Testis (tissue), 3 donors: ENCODE data around the gene RIPOR2. TPM values are rescaled to one million over a fixed set of nuclear protein-coding genes. Genes with fewer than 3 reads are reported as not detected.

Experiments
- DNase-seq: peaks from one replicate; pipeline ENCODE4 v3.0.0-alpha.2; 2019
- H3K27ac ChIP-seq, 2 donors: fragments of 200-600 bp; sonication (generic); one replicate each; pipeline ENCODE4 v1.5.1; 2019
- H3K27me3 ChIP-seq: fragments of 200-600 bp; sonication (generic); one replicate; pipeline ENCODE4 v1.5.1; 2019
- H3K36me3 ChIP-seq: fragments of 200-600 bp; sonication (generic); one replicate; pipeline ENCODE4 v1.5.1; 2017; ENCODE audit warnings: low read depth; ENCODE audit errors: missing control alignments
- H3K4me1 ChIP-seq: fragments of 200-600 bp; sonication (generic); one replicate; pipeline ENCODE4 v1.5.1; 2019
- H3K4me3 ChIP-seq, 2 donors: fragments of 200-600 bp; sonication (generic); one replicate each; pipeline ENCODE4 v1.5.1; 2017 to 2019
- H3K9me3 ChIP-seq: fragments of 200-600 bp; sonication (generic); one replicate; pipeline ENCODE4 v1.5.1; 2017
- POLR2A ChIP-seq: fragments of 450-650 bp; IDR thresholded peaks from one replicate; pipeline ENCODE4 v1.6.1; 2017; ENCODE audit warnings: antibody characterized with exemption, mild to moderate bottlenecking, moderate library complexity
- WGBS, 2 donors: methylation state at CpG; one replicate each; pipeline ENCODE4 v1.1.5; 2018; 5-methylcytosine and 5-hydroxymethylcytosine counted together
- intact Hi-C: fragments of 100-400 bp; cut with DNase I; formaldehyde crosslinking; loops from one replicate; pipeline ENCODE4 v1.15.1; 2023; ENCODE audit warnings: low total_unique reads
- polyA plus RNA-seq: library from polyadenylated mRNA; stranded (reverse); fragments of 350-450 nt; fragmentation: Illumina TruSeq; extraction: RNeasy Lipid Tissue Mini Kit (QIAGEN cat#74804); gene quantifications from one replicate; pipeline ENCODE4 v1.2.3, GENCODE V29; 2014; ENCODE audit warnings: low read depth, low replicate concordance; ENCODE audit not compliant: insufficient read depth
- total RNA-seq, 2 donors: library from RNA; depleted of rRNA; stranded (reverse); fragments of >200 nt; gene quantifications; one replicate each; pipeline ENCODE4 v1.2.3, GENCODE V29; 2016
- TF ChIP-seq, protein P1 (sequence below), 3 experiments: fragments of 450-650 bp in 2 of 3; fragments of 200-600 bp in 1 of 3; sonication (generic) in 1 of 3; IDR thresholded peaks; one replicate each; pipeline ENCODE4 v1.5.1; 2016 to 2019; ENCODE audit warnings: antibody characterized with exemption in 3 of 3, mild to moderate bottlenecking in 2 of 3, moderate library complexity in 1 of 3

The RIPOR2 gene
- total and polyA plus RNA-seq, 3 donors from 2014 or later: 3.7 to 15.1 (median 10.0) TPM

DNA sequence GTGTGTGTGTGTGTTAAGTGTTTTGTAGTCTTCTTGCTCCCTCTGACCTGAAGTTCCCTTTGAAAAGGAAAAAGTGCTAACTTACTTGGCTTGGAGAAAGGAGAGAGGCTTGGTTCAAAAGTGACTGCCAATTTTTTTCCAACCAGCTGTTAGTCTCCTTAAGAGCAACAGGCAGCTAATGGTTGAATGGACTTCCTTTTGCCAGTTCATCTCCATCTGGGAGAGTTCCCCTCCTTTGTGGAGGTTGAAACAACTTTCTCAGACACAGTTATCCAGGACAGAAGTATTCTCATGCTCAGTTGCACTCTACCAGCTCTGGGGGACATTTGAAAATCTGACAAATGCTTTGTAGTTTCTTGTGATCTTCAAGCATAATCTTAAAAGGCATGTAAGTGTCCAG is 4.5 kb downstream of the RIPOR2 start:
- no peak overlapping the region for H3K27ac ChIP-seq
- H3K27me3 ChIP-seq: no peaks in the 10 kb centered on the region
- no peak for TF ChIP-seq POLR2A
- TF ChIP-seq, protein P1, sequence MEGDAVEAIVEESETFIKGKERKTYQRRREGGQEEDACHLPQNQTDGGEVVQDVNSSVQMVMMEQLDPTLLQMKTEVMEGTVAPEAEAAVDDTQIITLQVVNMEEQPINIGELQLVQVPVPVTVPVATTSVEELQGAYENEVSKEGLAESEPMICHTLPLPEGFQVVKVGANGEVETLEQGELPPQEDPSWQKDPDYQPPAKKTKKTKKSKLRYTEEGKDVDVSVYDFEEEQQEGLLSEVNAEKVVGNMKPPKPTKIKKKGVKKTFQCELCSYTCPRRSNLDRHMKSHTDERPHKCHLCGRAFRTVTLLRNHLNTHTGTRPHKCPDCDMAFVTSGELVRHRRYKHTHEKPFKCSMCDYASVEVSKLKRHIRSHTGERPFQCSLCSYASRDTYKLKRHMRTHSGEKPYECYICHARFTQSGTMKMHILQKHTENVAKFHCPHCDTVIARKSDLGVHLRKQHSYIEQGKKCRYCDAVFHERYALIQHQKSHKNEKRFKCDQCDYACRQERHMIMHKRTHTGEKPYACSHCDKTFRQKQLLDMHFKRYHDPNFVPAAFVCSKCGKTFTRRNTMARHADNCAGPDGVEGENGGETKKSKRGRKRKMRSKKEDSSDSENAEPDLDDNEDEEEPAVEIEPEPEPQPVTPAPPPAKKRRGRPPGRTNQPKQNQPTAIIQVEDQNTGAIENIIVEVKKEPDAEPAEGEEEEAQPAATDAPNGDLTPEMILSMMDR (IDR thresholded peaks at IDR 0.05): no peak
- no peaks in the 10 kb centered on the region for H3K9me3 ChIP-seq
- H3K36me3 ChIP-seq: no peaks in the 10 kb centered on the region
- peaks cover 5% of the 10 kb centered on the region for H3K4me1 ChIP-seq
- intact Hi-C loops: no loop called here
- H3K4me3 ChIP-seq: no peak overlapping the region
- DNase-seq: no peak

DNA sequence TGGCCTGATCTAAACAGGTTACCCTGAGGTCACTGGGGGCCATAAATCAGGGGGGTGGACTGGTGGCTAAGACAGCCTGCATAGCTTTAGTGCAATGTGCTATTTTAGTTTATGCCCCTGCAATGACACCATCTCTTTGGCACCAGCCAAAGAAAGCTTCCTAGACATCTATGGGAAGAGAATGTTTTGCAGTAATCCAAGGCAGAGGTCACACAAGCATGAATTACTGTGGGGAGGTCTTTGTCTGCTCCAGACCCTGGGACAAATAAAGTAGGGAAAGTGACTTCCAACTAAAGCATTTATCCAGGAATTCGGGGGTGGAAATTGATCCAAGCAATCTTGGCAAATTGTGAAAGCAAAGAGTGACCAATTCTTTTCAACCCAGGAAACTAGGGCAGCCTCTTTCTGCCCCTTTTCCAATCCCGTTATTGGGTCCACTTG is 5.3 kb downstream of the RIPOR2 start:
- Histone ChIP-seq H3K9me3 (no peaks in the 10 kb centered on the region), H3K4me1 (peaks cover 5% of the 10 kb centered on the region), H3K27me3 (no peaks in the 10 kb centered on the region), H3K4me3 (no peak overlapping the region), H3K36me3 (no peaks in the 10 kb centered on the region), H3K27ac (no peak overlapping the region)
- intact Hi-C loops: no loop called here
- TF ChIP-seq, protein P1 (IDR thresholded peaks at IDR 0.05): no peak
- no peak for TF ChIP-seq POLR2A
- 21 to 38% methylated on average over 2 of the region's 2 CpGs for WGBS, 2 donors
- no peak for DNase-seq

DNA sequence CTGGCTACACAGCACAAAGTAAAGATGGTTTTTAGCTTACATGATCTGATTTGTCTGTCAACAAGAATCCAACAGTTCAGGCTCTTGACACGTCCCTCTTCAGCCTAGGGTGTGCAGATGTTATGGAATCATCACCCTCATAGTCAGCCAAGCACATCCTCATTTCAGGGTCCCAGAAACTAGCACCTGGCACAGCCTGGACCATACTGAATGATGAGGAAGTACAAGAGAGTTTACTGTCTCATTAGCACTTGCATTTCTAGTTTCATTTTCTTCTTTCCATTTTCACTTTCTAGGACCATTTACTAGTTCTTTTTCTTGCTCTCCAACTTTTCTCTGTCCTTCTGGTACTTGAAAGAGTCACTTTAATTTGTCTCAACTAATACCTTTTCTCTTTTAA is 6.5 kb downstream of the RIPOR2 start:
- H3K4me1 ChIP-seq: peaks cover 5% of the 10 kb centered on the region
- intact Hi-C loops: no loop called here
- no peaks in the 10 kb centered on the region for H3K27me3 ChIP-seq
- no peak for TF ChIP-seq POLR2A
- TF ChIP-seq, protein P1 (IDR thresholded peaks at IDR 0.05): no peak
- no peaks in the 10 kb centered on the region for H3K9me3 ChIP-seq
- no peak overlapping the region for H3K4me3 ChIP-seq
- no peaks in the 10 kb centered on the region for H3K36me3 ChIP-seq
- 64 to 67% methylated on average over 1 of the region's 1 CpG for WGBS, 2 donors
- H3K27ac ChIP-seq: no peak overlapping the region
- DNase-seq: no peak

DNA sequence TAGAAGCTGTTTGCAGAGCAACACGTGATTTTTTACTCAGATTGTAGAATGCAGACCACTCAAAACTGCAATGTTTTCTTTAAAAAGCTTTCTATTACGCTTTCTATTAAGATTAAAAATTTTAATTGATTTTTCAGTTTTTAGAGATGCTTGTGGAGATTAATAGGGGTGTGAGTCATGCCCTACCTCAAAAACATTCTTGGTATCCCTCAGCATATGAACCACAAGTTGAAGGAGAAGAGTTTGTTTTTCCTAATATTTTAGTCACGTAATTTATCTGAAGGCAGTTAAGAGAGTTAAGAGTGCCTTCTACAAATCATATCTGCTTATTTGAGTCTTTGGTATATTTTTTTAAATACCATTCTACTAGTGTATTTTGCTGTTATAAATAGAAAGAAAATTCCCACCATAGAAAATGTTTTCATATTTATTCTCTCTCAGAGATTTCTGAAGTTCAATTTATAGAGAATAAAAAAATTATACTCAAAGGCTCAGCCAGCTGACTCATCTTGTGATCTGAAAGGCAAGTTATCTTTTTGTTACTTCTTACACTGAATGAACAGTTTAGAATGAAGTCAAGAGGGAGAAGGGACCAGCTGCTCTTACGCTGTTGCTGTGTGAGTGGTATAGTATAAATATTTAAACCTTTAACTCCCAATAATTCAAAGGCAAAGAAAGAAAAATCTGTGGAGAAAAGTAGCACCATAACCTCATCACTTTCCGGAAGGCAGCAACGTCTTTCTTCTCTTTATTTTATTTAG is 7.6 kb downstream of the RIPOR2 start:
- H3K4me1 ChIP-seq: peaks cover 5% of the 10 kb centered on the region
- WGBS, 2 donors: 80 to 81% methylated on average over 6 of the region's 6 CpGs
- H3K9me3 ChIP-seq: no peaks in the 10 kb centered on the region
- no peaks in the 10 kb centered on the region for H3K36me3 ChIP-seq
- no peak overlapping the region for H3K4me3 ChIP-seq
- DNase-seq: no peak
- H3K27ac ChIP-seq: no peak overlapping the region
- intact Hi-C loops: no loop called here
- no peaks in the 10 kb centered on the region for H3K27me3 ChIP-seq
- no peak for TF ChIP-seq POLR2A
- TF ChIP-seq, protein P1 (IDR thresholded peaks at IDR 0.05): no peak
